Adrenal gland (tissue), 12 donors: ENCODE results near the gene HNMT. TPM values are rescaled to one million over a fixed set of nuclear protein-coding genes. Genes with fewer than 3 reads are reported as not detected.

Source experiments
- DNase-seq, 7 donors: peaks; one replicate each; pipeline ENCODE4 v3.0.0-alpha.2; 2019 to 2020
- H3K27ac ChIP-seq, 5 donors: fragments of 200-600 bp; sonication (generic) in 4 of 5; 1 replicate in 3 of 5; 2 replicates in 2 of 5; pipeline versions ENCODE4 v1.5.1 to v1.8.0; 2016 to 2020; ENCODE audit warnings: mild to moderate bottlenecking in 1 of 5
- H3K27me3 ChIP-seq: fragments of 200-600 bp; 2 replicates; pipeline ENCODE4 v1.8.0; 2021
- H3K36me3 ChIP-seq, 2 donors: fragments of 200-600 bp; replicated peaks in 1 of 2; 1 replicate in 1 of 2; 2 replicates in 1 of 2; pipeline versions ENCODE4 v1.5.1 to v1.8.0; 2018 to 2022
- H3K4me1 ChIP-seq, 2 donors: fragments of 200-600 bp; replicated peaks in 1 of 2; 1 replicate in 1 of 2; 2 replicates in 1 of 2; pipeline versions ENCODE4 v1.5.1 to v1.8.0; 2018 to 2021
- H3K4me3 ChIP-seq, 4 donors: fragments of 200-600 bp; sonication (generic) in 3 of 4; one replicate each; pipeline ENCODE4 v1.5.1; 2016 to 2018
- H3K9me3 ChIP-seq, 3 donors: fragments of 200-600 bp; sonication (generic) in 1 of 3; replicated peaks in 1 of 3; 1 replicate in 2 of 3; 2 replicates in 1 of 3; pipeline versions ENCODE4 v1.5.1 to v1.8.0; 2016 to 2021
- CTCF ChIP-seq, 6 experiments: fragments of 450-650 bp in 4 of 6; fragments of 200-600 bp in 2 of 6; sonication (generic) in 1 of 6; IDR thresholded peaks; 1 replicate in 5 of 6; 2 replicates in 1 of 6; pipeline versions ENCODE4 v1.5.1 to v1.8.0; 2016 to 2021; ENCODE audit warnings: antibody characterized with exemption in 6 of 6, mild to moderate bottlenecking in 2 of 6, moderate library complexity in 1 of 6
- POLR2A ChIP-seq, 2 donors: fragments of 450-650 bp; IDR thresholded peaks; one replicate each; pipeline ENCODE4 v1.6.1; 2017; ENCODE audit warnings: antibody characterized with exemption in 2 of 2, mild to moderate bottlenecking in 2 of 2, moderate library complexity in 1 of 2
- WGBS, 4 donors: extraction: QIAGEN DNeasy Blood & Tissue Kit in 2 of 4; methylation state at CpG; one replicate each; pipeline versions ENCODE4 v1.1.5 to v1.1.7; 2013 to 2017; 5-methylcytosine and 5-hydroxymethylcytosine counted together
- intact Hi-C, 2 donors: fragments of 100-400 bp; cut with DNase I; formaldehyde crosslinking; loops; one replicate each; pipeline versions ENCODE4 v1.14.1 to v1.15.0; 2022 to 2023
- polyA plus RNA-seq, 3 donors: library from polyadenylated mRNA; stranded (reverse); fragments of 200-250 nt in 2 of 3; fragments of 350-450 nt in 1 of 3; fragmentation: Illumina TruSeq in 1 of 3; extraction: RNeasy Lipid Tissue Mini Kit (QIAGEN cat#74804) in 1 of 3; gene quantifications; one replicate each; pipeline ENCODE4 v1.2.3, GENCODE V29; 2013 to 2014
- total RNA-seq, 9 donors: library from RNA; depleted of rRNA in 4 of 9; stranded (reverse); fragments of >200 nt in 4 of 9; fragments of 120-200 nt in 1 of 9; fragmentation: NEBNext Ultra II Directional in 1 of 9; extraction: Animal tissue kit (Norgen Biotek cat#: 25700) in 1 of 9; gene quantifications; one replicate each; pipeline versions ENCODE4 v1.1.0 to v1.2.4, GENCODE V29; 2013 to 2023
- donor health status: healthy with polysubstance abuse.
- donor health status: Bipolar disorder and iron deficiency.
- donor health status: DM: yes; HTN: yes; CAD: no.
- donor health status: DM: no; HTN: no; CAD: no.
- donor health status: DM: no; HTN: no; CAD: no.
- donor health status: DM: yes; HTN: yes; CAD: no.

The HNMT gene
- total and polyA plus RNA-seq, 12 donors = 4.5 to 53.7 (median 21.3) TPM

DNA sequence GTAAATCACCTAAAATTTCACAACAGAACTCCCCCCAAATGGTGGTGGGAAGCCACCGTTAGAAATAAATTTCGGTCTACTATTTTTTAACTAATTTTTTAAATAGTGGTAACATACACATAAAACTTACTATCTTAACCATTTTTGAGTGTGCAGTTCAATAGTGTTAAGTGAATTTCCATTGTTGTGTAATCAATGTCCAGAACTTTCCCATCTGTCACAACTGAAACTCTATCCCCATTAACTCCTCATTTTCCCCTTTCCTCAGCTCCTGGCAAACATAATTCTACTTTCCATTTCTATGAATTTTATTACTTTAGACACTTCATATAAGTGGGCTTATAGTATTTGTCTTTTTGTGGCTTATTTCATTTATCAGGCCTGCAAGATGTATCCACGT lies 34.1 kb upstream of the HNMT start:
- no peak overlapping the region for H3K4me3 ChIP-seq
- intact Hi-C loops = no loop called here
- 83 to 88% (median 87%) methylated on average over 3 of the region's 3 CpGs for WGBS, 4 donors

DNA sequence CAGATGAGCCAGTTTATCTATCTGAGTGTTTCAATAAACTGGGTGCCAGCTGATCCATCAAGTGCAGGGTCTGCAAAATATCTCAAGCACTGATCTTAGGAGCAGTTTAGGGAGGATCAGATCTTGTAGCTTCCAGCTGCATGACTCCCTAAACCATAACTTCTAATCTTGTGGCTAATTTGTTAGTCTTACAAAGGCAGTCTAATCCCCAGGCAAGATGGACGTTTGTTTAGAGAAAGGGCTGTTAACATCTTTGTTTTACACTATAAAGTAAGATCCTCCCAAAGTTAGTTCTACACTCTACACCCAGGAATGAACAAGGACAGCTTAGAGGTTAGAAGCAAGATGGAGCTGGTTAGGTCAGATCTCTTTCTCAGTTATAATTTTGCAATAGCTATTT lies 28.7 kb upstream of the HNMT start:
- H3K27me3 ChIP-seq = no peaks in the 10 kb centered on the region
- H3K4me3 ChIP-seq = no peak overlapping the region
- no peaks in the 10 kb centered on the region for H3K36me3 ChIP-seq
- H3K4me1 ChIP-seq = no peaks in the 10 kb centered on the region
- DNase-seq = no peak
- H3K9me3 ChIP-seq = no peaks in the 10 kb centered on the region
- H3K27ac ChIP-seq = no peak overlapping the region
- TF ChIP-seq POLR2A (IDR thresholded peaks at IDR 0.05) (no peak), CTCF (IDR thresholded peaks at IDR 0.05) (no peak)
- intact Hi-C loops = no loop called here
- WGBS, 4 donors = 47 to 59% (median 54%) methylated on average over 1 of the region's 1 CpG

More for the DNA sequence above, 34.1 kb upstream of the HNMT start:
- Histone ChIP-seq H3K27ac (no peak overlapping the region), H3K4me1 (no peaks in the 10 kb centered on the region), H3K36me3 (no peaks in the 10 kb centered on the region), H3K9me3 (no peaks in the 10 kb centered on the region), H3K27me3 (no peaks in the 10 kb centered on the region)
- DNase-seq = no peak
- TF ChIP-seq CTCF (IDR thresholded peaks at IDR 0.05) = no peak
- TF ChIP-seq POLR2A (IDR thresholded peaks at IDR 0.05) = no peak

- Histone ChIP-seq H3K9me3 (no peaks in the 10 kb centered on the region), H3K27ac (no peak overlapping the region), H3K27me3 (no peaks in the 10 kb centered on the region), H3K4me1 (no peaks in the 10 kb centered on the region), H3K4me3 (no peak overlapping the region), H3K36me3 (no peaks in the 10 kb centered on the region)
- TF ChIP-seq CTCF (IDR thresholded peaks at IDR 0.05) = no peak
- TF ChIP-seq POLR2A (IDR thresholded peaks at IDR 0.05) = no peak
- intact Hi-C loops = no loop called here
- WGBS, 4 donors = 77 to 100% (median 83%) methylated on average over 4 of the region's 4 CpGs
- DNase-seq = no peak
Measured at GRCh38 chr2:137937246-137937645, 27.0 kb upstream of the HNMT start.

- DNase-seq = no peak
- WGBS, 4 donors = 58 to 70% (median 66%) methylated on average over 3 of the region's 3 CpGs
- intact Hi-C loops = no loop called here
- TF ChIP-seq CTCF (IDR thresholded peaks at IDR 0.05) = no peak
- TF ChIP-seq POLR2A (IDR thresholded peaks at IDR 0.05) = no peak
- H3K4me1 ChIP-seq = no peaks in the 10 kb centered on the region
- no peak overlapping the region for H3K4me3 ChIP-seq
- no peaks in the 10 kb centered on the region for H3K36me3 ChIP-seq
- H3K27ac ChIP-seq = no peak overlapping the region
- no peaks in the 10 kb centered on the region for H3K9me3 ChIP-seq
- no peaks in the 10 kb centered on the region for H3K27me3 ChIP-seq
Measured at GRCh38 chr2:137937778-137938177, 26.5 kb upstream of the HNMT start.
